Fibroblast of lung (primary cell): Measurements from ENCODE around the gene PGLYRP4. TPM values are rescaled to one million over a fixed set of nuclear protein-coding genes. Genes with fewer than 3 reads are reported as not detected.

Experiments
- DNase-seq, 2 donors: peaks; one replicate each; pipeline versions ENCODE4 v3.0.0 to v3.0.0-alpha.2; 2010; ENCODE audit warnings: low read depth in 2 of 2
- H2AFZ ChIP-seq: 2 replicates; pipeline ENCODE4 v1.5.1; 2012; ENCODE audit warnings: low read length, control low read depth, inconsistent platforms
- H3K27ac ChIP-seq: 2 replicates; pipeline ENCODE4 v1.5.1; 2011; ENCODE audit warnings: low read length, control low read depth; ENCODE audit not compliant: insufficient read depth
- H3K27me3 ChIP-seq: 2 replicates; pipeline ENCODE4 v1.5.1; 2011; ENCODE audit warnings: mild to moderate bottlenecking, low read length; ENCODE audit not compliant: control insufficient read depth, insufficient read depth
- H3K36me3 ChIP-seq: 2 replicates; pipeline ENCODE4 v1.5.1; 2011; ENCODE audit warnings: low read length; ENCODE audit not compliant: control insufficient read depth, insufficient read depth
- H3K4me1 ChIP-seq: 2 replicates; pipeline ENCODE4 v1.5.1; 2011; ENCODE audit warnings: low read length; ENCODE audit not compliant: control insufficient read depth, insufficient read depth; ENCODE audit errors: extremely low read depth
- H3K4me2 ChIP-seq: 2 replicates; pipeline ENCODE4 v1.5.1; 2011; ENCODE audit warnings: low read length, control low read depth; ENCODE audit not compliant: insufficient read depth; ENCODE audit errors: extremely low read depth
- H3K4me3 ChIP-seq, 4 experiments: fragments of 200-600 bp in 1 of 4; sonication (generic) in 1 of 4; replicated peaks in 1 of 4; 2 replicates each; pipeline ENCODE4 v1.5.1; 2011 to 2016; ENCODE audit warnings: low read length in 4 of 4, low read depth in 3 of 4, mild to moderate bottlenecking in 3 of 4, control low read depth in 2 of 4, inconsistent platforms in 1 of 4, mixed read lengths in 1 of 4; ENCODE audit not compliant: insufficient read depth in 1 of 4; ENCODE audit errors: control extremely low read depth in 1 of 4
- H3K79me2 ChIP-seq: 2 replicates; pipeline ENCODE4 v1.5.1; 2012; ENCODE audit warnings: mild to moderate bottlenecking, low read length, inconsistent platforms; ENCODE audit not compliant: control insufficient read depth, insufficient read depth
- H3K9ac ChIP-seq: 2 replicates; pipeline ENCODE4 v1.5.1; 2011; ENCODE audit warnings: mild to moderate bottlenecking, low read length, control low read depth; ENCODE audit not compliant: insufficient read depth
- H3K9me3 ChIP-seq: 2 replicates; pipeline ENCODE4 v1.5.1; 2012; ENCODE audit warnings: low read depth, low read length; ENCODE audit not compliant: control insufficient read depth, insufficient read depth
- H4K20me1 ChIP-seq: 2 replicates; pipeline ENCODE4 v1.5.1; 2011; ENCODE audit warnings: low read length; ENCODE audit not compliant: control insufficient read depth, insufficient read depth; ENCODE audit errors: extremely low read depth
- CTCF ChIP-seq, 2 donors: IDR thresholded peaks in 1 of 2; conservative IDR thresholded peaks in 1 of 2; 1 replicate in 1 of 2; 2 replicates in 1 of 2; pipeline ENCODE4 v1.5.1; 2011 to 2012; ENCODE audit warnings: low read length in 2 of 2, control low read depth in 1 of 2, inconsistent platforms in 1 of 2, low read depth in 1 of 2, mild to moderate bottlenecking in 1 of 2
- EZH2 ChIP-seq: IDR thresholded peaks from 2 replicates; pipeline ENCODE4 v1.5.1; 2012; ENCODE audit warnings: low read length, control low read depth, mild to moderate bottlenecking; ENCODE audit errors: missing control alignments
- polyA plus RNA-seq, 2 donors: library from polyadenylated mRNA; depleted of rRNA in 1 of 2; stranded (reverse) in 1 of 2; unstranded in 1 of 2; fragments of >200 nt; gene quantifications; 2 replicates each; pipeline ENCODE4 v1.2.1, GENCODE V29; 2011 to 2012; ENCODE audit warnings: missing spikeins in 1 of 2
- total RNA-seq: library from RNA; depleted of rRNA; stranded (reverse); fragments of >200 nt; gene quantifications from 2 replicates; pipeline ENCODE4 v1.2.1, GENCODE V29; 2014

The PGLYRP4 gene
- total and polyA plus RNA-seq, 2 donors (not counting 1 experiment from before 2014, with no cell fraction given): not detected

- TF ChIP-seq EZH2 (no peak), CTCF (conservative IDR thresholded peaks at IDR 0.05 in 1 of 2, IDR thresholded peaks at IDR 0.05 in 1 of 2; ENCODE audit: low read depth in 1 of 2, low read length in 2 of 2) (no peak)
- Histone ChIP-seq H4K20me1 (no peaks in the 10 kb centered on the region), H3K4me2 (no peak overlapping the region), H2AFZ (no peak overlapping the region), H3K79me2 (no peaks in the 10 kb centered on the region), H3K4me3 (no peak overlapping the region), H3K27ac (no peak overlapping the region), H3K36me3 (no peaks in the 10 kb centered on the region), H3K9ac (no peak overlapping the region), H3K9me3 (no peaks in the 10 kb centered on the region), H3K27me3 (peaks cover 2% of the 10 kb centered on the region), H3K4me1 (no peaks in the 10 kb centered on the region)
- DNase-seq: no peak
Observed at GRCh38 chr1:153387001-153387400, 38.4 kb upstream of the PGLYRP4 start.

- Histone ChIP-seq H3K27me3 (peaks cover 2% of the 10 kb centered on the region), H3K9ac (no peak overlapping the region), H3K4me3 (no peak overlapping the region), H3K27ac (no peak overlapping the region), H3K4me1 (no peaks in the 10 kb centered on the region), H4K20me1 (no peaks in the 10 kb centered on the region), H3K9me3 (no peaks in the 10 kb centered on the region), H3K36me3 (no peaks in the 10 kb centered on the region), H3K4me2 (no peak overlapping the region), H2AFZ (no peak overlapping the region), H3K79me2 (no peaks in the 10 kb centered on the region)
- DNase-seq: no peak
- TF ChIP-seq CTCF (conservative IDR thresholded peaks at IDR 0.05 in 1 of 2, IDR thresholded peaks at IDR 0.05 in 1 of 2; ENCODE audit: low read depth in 1 of 2, low read length in 2 of 2) (no peak), EZH2 (no peak)
Observed at GRCh38 chr1:153386500-153386901, 37.9 kb upstream of the PGLYRP4 start.

GRCh38 chr1:153384958-153385580, 36.4 kb upstream of the PGLYRP4 start:
- Histone ChIP-seq H3K27me3 (no peaks in the 10 kb centered on the region), H3K27ac (no peak overlapping the region), H3K4me3 (no peak overlapping the region), H3K36me3 (no peaks in the 10 kb centered on the region), H3K4me2 (no peak overlapping the region), H4K20me1 (no peaks in the 10 kb centered on the region), H3K79me2 (no peaks in the 10 kb centered on the region), H3K9me3 (no peaks in the 10 kb centered on the region), H3K4me1 (no peaks in the 10 kb centered on the region), H3K9ac (no peak overlapping the region), H2AFZ (no peak overlapping the region)
- DNase-seq: no peak
- no peak for TF ChIP-seq EZH2
- no peak for TF ChIP-seq CTCF (conservative IDR thresholded peaks at IDR 0.05 in 1 of 2, IDR thresholded peaks at IDR 0.05 in 1 of 2; ENCODE audit: low read depth in 1 of 2, low read length in 2 of 2)
